Thoracic aorta (tissue), 2 donors: Measurements from ENCODE around the gene LRRC10. TPM values are rescaled to one million over a fixed set of nuclear protein-coding genes. Genes with fewer than 3 reads are reported as not detected.
A peak's percentile ranks its signal among the peaks of the same experiment; 100 is the strongest.

Source experiments
- ATAC-seq: fragments of 150-250 bp; one replicate; pipeline ENCODE4 v1.8.0; 2017; ENCODE audit warnings: low read depth; ENCODE audit not compliant: insufficient number of reproducible peaks, low FRiP score
- DNase-seq: peaks from one replicate; pipeline ENCODE4 v3.0.0-alpha.2; 2020; ENCODE audit warnings: low spot score
- H3K27ac ChIP-seq, 2 donors: fragments of 200-600 bp; sonication (generic); 1 replicate in 1 of 2; 2 replicates in 1 of 2; pipeline ENCODE4 v1.5.1; 2016; ENCODE audit warnings: mild to moderate bottlenecking in 2 of 2, moderate library complexity in 2 of 2
- H3K27me3 ChIP-seq: fragments of 200-600 bp; sonication (generic); replicated peaks from 2 replicates; pipeline ENCODE4 v1.6.0; 2016; ENCODE audit warnings: mild to moderate bottlenecking; ENCODE audit not compliant: insufficient read depth
- H3K36me3 ChIP-seq: fragments of 200-600 bp; sonication (generic); one replicate; pipeline ENCODE4 v1.5.1; 2016
- H3K4me1 ChIP-seq, 2 donors: fragments of 200-600 bp; sonication (generic); 1 replicate in 1 of 2; 2 replicates in 1 of 2; pipeline versions ENCODE4 v1.5.1 to v1.6.0; 2016; ENCODE audit warnings: low read depth in 2 of 2, mild to moderate bottlenecking in 1 of 2; ENCODE audit not compliant: control insufficient read depth in 1 of 2
- H3K4me3 ChIP-seq: fragments of 200-600 bp; sonication (generic); 2 replicates; pipeline ENCODE4 v1.5.1; 2016; ENCODE audit warnings: mild to moderate bottlenecking
- H3K9me3 ChIP-seq: fragments of 200-600 bp; sonication (generic); 2 replicates; pipeline ENCODE4 v1.5.1; 2016
- total RNA-seq, 2 donors: library from RNA; depleted of rRNA; stranded (reverse); fragments of >200 nt; gene quantifications; one replicate each; pipeline versions ENCODE4 v1.1.0 to v1.2.3, GENCODE V29; 2016
- TF ChIP-seq, protein P1 (sequence below): fragments of 200-600 bp; sonication (generic); IDR thresholded peaks from one replicate; pipeline ENCODE4 v1.5.1; 2019; ENCODE audit warnings: antibody characterized with exemption

Gene LRRC10
- total RNA-seq, 2 donors from 2014 or later = not detected

DNA sequence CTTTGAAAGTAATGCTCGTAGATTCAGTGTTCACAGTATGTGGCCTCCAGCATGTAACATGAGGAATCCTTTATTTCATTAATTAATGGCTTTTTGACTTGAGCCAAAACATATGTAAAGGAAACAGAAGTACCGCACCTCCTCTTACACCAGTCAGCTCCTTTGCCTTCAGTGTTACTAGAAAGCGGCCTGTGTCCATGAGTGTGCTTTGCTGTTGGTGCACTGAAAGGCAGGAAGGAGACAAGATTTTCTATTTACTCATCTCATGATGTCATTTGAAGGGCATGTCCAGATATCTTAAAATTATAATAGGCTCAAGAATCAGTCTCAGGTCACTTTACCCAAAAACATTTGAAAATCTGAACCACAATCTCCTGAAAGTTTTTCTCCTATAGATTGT is 35.4 kb downstream of the LRRC10 start:
- H3K27me3 ChIP-seq = no peaks in the 10 kb centered on the region
- no peaks in the 10 kb centered on the region for H3K9me3 ChIP-seq
- TF ChIP-seq, protein P1, sequence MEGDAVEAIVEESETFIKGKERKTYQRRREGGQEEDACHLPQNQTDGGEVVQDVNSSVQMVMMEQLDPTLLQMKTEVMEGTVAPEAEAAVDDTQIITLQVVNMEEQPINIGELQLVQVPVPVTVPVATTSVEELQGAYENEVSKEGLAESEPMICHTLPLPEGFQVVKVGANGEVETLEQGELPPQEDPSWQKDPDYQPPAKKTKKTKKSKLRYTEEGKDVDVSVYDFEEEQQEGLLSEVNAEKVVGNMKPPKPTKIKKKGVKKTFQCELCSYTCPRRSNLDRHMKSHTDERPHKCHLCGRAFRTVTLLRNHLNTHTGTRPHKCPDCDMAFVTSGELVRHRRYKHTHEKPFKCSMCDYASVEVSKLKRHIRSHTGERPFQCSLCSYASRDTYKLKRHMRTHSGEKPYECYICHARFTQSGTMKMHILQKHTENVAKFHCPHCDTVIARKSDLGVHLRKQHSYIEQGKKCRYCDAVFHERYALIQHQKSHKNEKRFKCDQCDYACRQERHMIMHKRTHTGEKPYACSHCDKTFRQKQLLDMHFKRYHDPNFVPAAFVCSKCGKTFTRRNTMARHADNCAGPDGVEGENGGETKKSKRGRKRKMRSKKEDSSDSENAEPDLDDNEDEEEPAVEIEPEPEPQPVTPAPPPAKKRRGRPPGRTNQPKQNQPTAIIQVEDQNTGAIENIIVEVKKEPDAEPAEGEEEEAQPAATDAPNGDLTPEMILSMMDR = no peak
- ATAC-seq (no peak), DNase-seq (no peak)
- no peak overlapping the region for H3K4me3 ChIP-seq
- H3K36me3 ChIP-seq = peaks cover 20% of the 10 kb centered on the region
- no peaks in the 10 kb centered on the region for H3K4me1 ChIP-seq
- no peak overlapping the region for H3K27ac ChIP-seq

DNA sequence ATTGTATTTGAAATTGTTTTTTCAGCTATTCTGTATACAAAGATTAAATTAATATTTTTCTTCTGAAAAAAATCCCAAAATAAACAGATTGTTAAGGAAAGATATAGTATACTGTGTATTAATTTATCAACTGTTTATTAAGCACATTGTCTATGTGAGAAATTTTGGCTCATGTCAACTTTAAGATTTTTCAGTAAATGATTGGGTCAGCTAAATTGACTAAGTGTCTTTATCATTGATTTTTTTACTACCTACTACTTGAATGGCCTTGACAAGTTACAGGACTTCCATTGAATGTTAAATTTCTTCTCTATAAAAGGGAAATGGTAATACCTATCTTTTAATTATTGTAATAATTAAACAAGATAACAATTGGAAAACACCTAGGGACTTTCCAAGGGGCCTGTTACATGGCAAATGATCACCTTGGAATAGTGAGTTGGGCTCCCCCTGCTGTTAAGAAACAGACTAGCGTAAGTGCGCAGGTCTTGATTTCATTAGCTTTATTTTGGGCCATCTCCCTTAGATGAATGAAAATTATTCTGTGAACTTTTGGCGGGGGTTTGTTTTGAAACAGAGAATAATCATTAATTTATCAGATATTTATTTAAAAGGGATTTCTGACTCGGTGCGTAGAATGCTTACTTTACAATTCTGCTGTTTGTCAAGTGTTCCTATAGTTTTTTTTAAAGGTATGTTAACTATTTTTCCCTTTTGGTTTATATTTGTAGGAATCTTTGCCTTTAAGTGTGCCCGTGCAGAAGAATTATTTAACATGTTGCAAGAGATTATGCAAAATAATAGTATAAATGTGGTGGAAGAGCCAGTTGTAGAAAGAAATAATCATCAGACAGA is 39.9 kb downstream of the LRRC10 start:
- TF ChIP-seq, protein P1 = peak; percentile 76
- peaks cover 20% of the 10 kb centered on the region for H3K36me3 ChIP-seq
- H3K9me3 ChIP-seq = no peaks in the 10 kb centered on the region
- DNase-seq = no peak
- ATAC-seq = peak; percentile 93
- no peak overlapping the region for H3K27ac ChIP-seq
- no peak overlapping the region for H3K4me3 ChIP-seq
- no peaks in the 10 kb centered on the region for H3K27me3 ChIP-seq
- no peaks in the 10 kb centered on the region for H3K4me1 ChIP-seq

DNA sequence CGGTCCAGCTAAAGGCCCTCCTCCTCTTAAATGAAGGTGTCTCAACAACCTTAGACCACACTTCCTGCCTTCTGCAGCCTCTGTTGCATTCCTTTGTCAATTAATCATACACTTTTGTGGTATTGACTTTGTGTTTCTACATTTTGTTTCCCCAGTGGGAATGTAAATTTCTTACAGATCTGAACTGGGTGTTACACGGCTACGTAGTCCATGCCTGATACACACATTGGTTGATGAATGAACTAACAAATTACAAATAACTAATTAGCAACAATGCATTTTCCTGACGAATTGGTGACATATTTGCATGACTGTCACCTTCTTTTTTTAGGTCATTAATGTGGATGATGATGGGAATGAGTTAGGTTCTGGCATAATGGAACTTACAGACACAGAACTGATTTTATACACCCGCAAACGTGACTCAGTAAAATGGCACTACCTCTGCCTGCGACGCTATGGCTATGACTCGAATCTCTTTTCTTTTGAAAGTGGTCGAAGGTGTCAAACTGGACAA is 40.6 kb downstream of the LRRC10 start:
- Histone ChIP-seq H3K36me3 (peaks cover 16% of the 10 kb centered on the region), H3K4me1 (no peaks in the 10 kb centered on the region), H3K27ac (no peak overlapping the region), H3K9me3 (no peaks in the 10 kb centered on the region), H3K4me3 (no peak overlapping the region), H3K27me3 (no peaks in the 10 kb centered on the region)
- DNase-seq (no peak), ATAC-seq (no peak)
- TF ChIP-seq, protein P1 = no peak

DNA sequence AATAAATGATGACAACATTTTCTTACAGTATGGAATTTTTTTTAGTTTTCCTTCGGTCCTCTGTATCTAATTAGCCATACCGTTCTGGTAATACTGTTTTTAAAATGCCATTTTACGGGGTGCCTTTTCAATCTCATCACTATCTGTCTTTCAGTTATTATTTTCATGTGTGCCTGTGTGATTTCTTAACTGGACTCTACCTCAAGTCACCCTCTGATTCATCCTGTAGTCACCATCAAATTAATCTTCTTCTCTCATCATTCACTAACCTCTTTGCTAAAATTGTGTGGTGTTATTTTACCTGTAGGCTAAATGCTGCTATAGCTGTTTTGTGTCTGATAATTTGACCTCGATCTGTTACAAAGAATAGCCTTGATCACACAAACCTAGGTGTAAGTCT is 41.5 kb downstream of the LRRC10 start:
- H3K4me3 ChIP-seq = no peak overlapping the region
- H3K27ac ChIP-seq = no peak overlapping the region
- H3K27me3 ChIP-seq = no peaks in the 10 kb centered on the region
- H3K36me3 ChIP-seq = peaks cover 8% of the 10 kb centered on the region
- no peaks in the 10 kb centered on the region for H3K9me3 ChIP-seq
- DNase-seq (no peak), ATAC-seq (no peak)
- TF ChIP-seq, protein P1 = no peak
- no peaks in the 10 kb centered on the region for H3K4me1 ChIP-seq

DNA sequence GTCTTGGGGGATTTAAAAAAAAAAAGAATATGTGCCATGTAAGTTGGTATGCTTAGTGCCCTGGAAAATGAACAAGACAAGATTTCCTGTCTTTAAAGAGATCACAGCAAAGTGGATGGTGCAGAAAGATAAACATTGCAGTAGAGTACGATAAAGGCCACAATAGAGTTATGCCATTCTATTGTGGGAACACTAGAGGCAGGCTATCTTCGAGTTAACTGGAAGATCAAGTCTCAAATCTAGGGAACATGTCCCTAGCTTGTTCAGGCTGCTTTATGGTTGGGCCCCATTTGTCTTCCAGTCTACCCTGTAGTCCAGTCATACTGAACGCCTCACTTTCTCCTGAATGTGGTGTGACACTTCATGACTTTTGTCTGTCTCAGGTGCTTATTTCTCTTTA is 44.1 kb downstream of the LRRC10 start:
- Histone ChIP-seq H3K27ac (no peak overlapping the region), H3K27me3 (no peaks in the 10 kb centered on the region), H3K4me3 (no peak overlapping the region), H3K4me1 (no peaks in the 10 kb centered on the region), H3K36me3 (no peaks in the 10 kb centered on the region), H3K9me3 (no peaks in the 10 kb centered on the region)
- TF ChIP-seq, protein P1 = no peak
- ATAC-seq (no peak), DNase-seq (no peak)
